A673 (cell line): ENCODE measurements around the gene KCNQ1OT1. TPM values are rescaled to one million over a fixed set of nuclear protein-coding genes. Genes with fewer than 3 reads are reported as not detected.

Experiments
- BruUV-seq: library from RNA; stranded (reverse); fragments of 400-500 nt; replicated peaks from 2 replicates; lab custom pipeline; 2021; lab: Mats Ljungman, UMichigan
- CTCF ChIA-PET: fragments of 300-600 bp; sonication (Branson Sonifier 250); formaldehyde crosslinking; loops from one replicate; lab custom pipeline; 2022; ENCODE audit warnings: antibody characterized with exemption; lab: Charles Lee
- POLR2A ChIA-PET: fragments of 300-600 bp; sonication (Branson Sonifier 250); formaldehyde crosslinking; loops from one replicate; lab custom pipeline; 2022; ENCODE audit warnings: antibody characterized with exemption; ENCODE audit not compliant: low non-redundant PET; lab: Charles Lee
- DNase-seq: peaks from one replicate; pipeline ENCODE4 v3.0.0-alpha.2; 2015; ENCODE audit warnings: low spot score
- H3K27ac ChIP-seq: fragments of 200-600 bp; sonication (generic); 2 replicates; pipeline ENCODE4 v1.5.1; 2016; ENCODE audit warnings: mixed run types, low read depth, mild to moderate bottlenecking, mixed read lengths, antibody characterized with exemption, low read length; ENCODE audit not compliant: poor library complexity, severe bottlenecking
- H3K27me3 ChIP-seq: fragments of 200-600 bp; sonication (generic); replicated peaks from 2 replicates; pipeline ENCODE4 v1.6.1; 2017; ENCODE audit warnings: mixed run types, low read depth, mild to moderate bottlenecking, mixed read lengths, antibody characterized with exemption, low read length; ENCODE audit not compliant: insufficient read depth, poor library complexity
- H3K36me3 ChIP-seq: fragments of 200-600 bp; sonication (generic); 2 replicates; pipeline ENCODE4 v1.6.1; 2016; ENCODE audit warnings: mixed run types, mild to moderate bottlenecking, mixed read lengths, antibody characterized with exemption, low read length; ENCODE audit not compliant: insufficient read depth, poor library complexity, severe bottlenecking
- H3K4me1 ChIP-seq: fragments of 200-600 bp; sonication (generic); 2 replicates; pipeline ENCODE4 v1.6.1; 2017; ENCODE audit warnings: mixed run types, mild to moderate bottlenecking, mixed read lengths, antibody characterized with exemption, low read length; ENCODE audit not compliant: insufficient read depth, poor library complexity, severe bottlenecking
- H3K4me3 ChIP-seq: fragments of 200-600 bp; sonication (generic); 2 replicates; pipeline ENCODE4 v1.5.1; 2016; ENCODE audit warnings: low read depth, mixed run types, mild to moderate bottlenecking, mixed read lengths, low read length; ENCODE audit not compliant: poor library complexity, severe bottlenecking
- H3K9me3 ChIP-seq: fragments of 200-600 bp; sonication (generic); 2 replicates; pipeline ENCODE4 v1.6.1; 2016; ENCODE audit warnings: mixed run types, low read depth, mild to moderate bottlenecking, mixed read lengths, antibody characterized with exemption, low read length; ENCODE audit not compliant: poor library complexity, severe bottlenecking
- CTCF ChIP-seq: fragments of 300-800, 200-600 bp; sonication (generic); conservative IDR thresholded peaks from 2 replicates; pipeline ENCODE4 v1.5.1; 2017; ENCODE audit warnings: low read depth, mild to moderate bottlenecking, antibody characterized with exemption, low read length, moderate library complexity, mixed read lengths
- EZH2 ChIP-seq: fragments of 200-600 bp; sonication (generic); IDR thresholded peaks from 2 replicates; pipeline ENCODE4 v1.6.1; 2017; ENCODE audit warnings: borderline replicate concordance, low read depth, mild to moderate bottlenecking, mixed read lengths, antibody characterized with exemption, low read length; ENCODE audit not compliant: poor library complexity, severe bottlenecking
- intact Hi-C: fragments of 100-400 bp; cut with micrococcal nuclease; formaldehyde crosslinking; loops from one replicate; pipeline ENCODE4 v1.10.0; 2022; ENCODE audit not compliant: unreplicated experiment
- total RNA-seq: library from RNA; stranded (reverse); gene quantifications from 2 replicates; pipeline ENCODE4 v1.2.3, GENCODE V29; 2021

KCNQ1OT1 gene
- total RNA-seq, 1 experiment from 2014 or later = 4.0 TPM

- CTCF ChIA-PET = no interaction called here
- H3K9me3 ChIP-seq = no peaks in the 10 kb centered on the region
- TF ChIP-seq CTCF = no peak
- no peak for TF ChIP-seq EZH2
- intact Hi-C loops = no loop called here
- BruUV-seq = no TSS peak
- no peaks in the 10 kb centered on the region for H3K27me3 ChIP-seq
- H3K36me3 ChIP-seq = no peaks in the 10 kb centered on the region
- H3K4me1 ChIP-seq = peaks cover 11% of the 10 kb centered on the region
- no peak overlapping the region for H3K4me3 ChIP-seq
- no peak for DNase-seq
- POLR2A ChIA-PET = interaction anchor here (0.6 kb wide), 1 partner anchor 367 kb away, joined by 6 read pairs; the partner anchor contains the start of gene CD81
- H3K27ac ChIP-seq = no peak overlapping the region
Measured at GRCh38 chr11:2744166-2744565, 44.4 kb upstream of the KCNQ1OT1 start.

GRCh38 chr11:2743427-2744110 lies 43.8 kb upstream of the KCNQ1OT1 start:
- TF ChIP-seq EZH2 (no peak), CTCF (no peak)
- no peaks in the 10 kb centered on the region for H3K27me3 ChIP-seq
- intact Hi-C loops = no loop called here
- ChIA-PET CTCF (no interaction called here), POLR2A (interaction anchor here (0.6 kb wide), 1 partner anchor 367 kb away, joined by 6 read pairs; the partner anchor contains the start of gene CD81)
- no peaks in the 10 kb centered on the region for H3K9me3 ChIP-seq
- peaks cover 11% of the 10 kb centered on the region for H3K4me1 ChIP-seq
- H3K27ac ChIP-seq = no peak overlapping the region
- H3K36me3 ChIP-seq = no peaks in the 10 kb centered on the region
- H3K4me3 ChIP-seq = no peak overlapping the region
- BruUV-seq = no TSS peak
- no peak for DNase-seq

GRCh38 chr11:2742611-2743426 lies 43.0 kb upstream of the KCNQ1OT1 start:
- H3K27me3 ChIP-seq = no peaks in the 10 kb centered on the region
- no peak for DNase-seq
- H3K4me3 ChIP-seq = no peak overlapping the region
- peaks cover 11% of the 10 kb centered on the region for H3K4me1 ChIP-seq
- no peak overlapping the region for H3K27ac ChIP-seq
- intact Hi-C loops = no loop called here
- no TSS peak for BruUV-seq
- ChIA-PET CTCF (no interaction called here), POLR2A (no interaction called here)
- H3K9me3 ChIP-seq = no peaks in the 10 kb centered on the region
- TF ChIP-seq CTCF (no peak), EZH2 (no peak)
- no peaks in the 10 kb centered on the region for H3K36me3 ChIP-seq
